Measurements from ENCODE around the gene TCF7. TPM values are rescaled to one million over a fixed set of nuclear protein-coding genes. Genes with fewer than 3 reads are reported as not detected.

TCF7 gene
- total and polyA plus RNA-seq, 2 of the 13 experiments (the other 11 are each of a cell fraction or from before 2014, with no cell fraction given) = 6.3 to 6.8 TPM

- TF ChIP-seq HES4 (CRISPR knock-in tag; IDR thresholded peaks at IDR 0.05; ENCODE audit: borderline replicate concordance) (no peak; the same call in 1 of the 2 replicates), ZNF296 (CRISPR knock-in tag; conservative IDR thresholded peaks at IDR 0.05) (peak; percentile 95), HIC2 (CRISPR knock-in tag; IDR thresholded peaks at IDR 0.05; ENCODE audit: low read depth) (peak; percentile 87), ZC3H4 (CRISPR knock-in tag; IDR thresholded peaks at IDR 0.05; ENCODE audit: borderline replicate concordance) (no peak), ZFP36 (IDR thresholded peaks at IDR 0.05; ENCODE audit: borderline replicate concordance, low read depth, low read length, partially characterized antibody) (no peak), ZNF616 (CRISPR knock-in tag; IDR thresholded peaks at IDR 0.05; ENCODE audit: low read depth) (0 out of 2 replicates have a peak, but pooled peaks have one; percentile 59), RXRA (CRISPR knock-in tag; IDR thresholded peaks at IDR 0.05) (peak; percentile 95), ZFP62 (CRISPR knock-in tag; IDR thresholded peaks at IDR 0.05) (no peak), ZNF235 (CRISPR knock-in tag; IDR thresholded peaks at IDR 0.05; ENCODE audit: borderline replicate concordance) (no peak), MLXIP (CRISPR knock-in tag; IDR thresholded peaks at IDR 0.05; ENCODE audit: borderline replicate concordance) (no peak), HMGXB3 (CRISPR knock-in tag; IDR thresholded peaks at IDR 0.05; ENCODE audit: borderline replicate concordance) (peak; percentile 80), ISX (CRISPR knock-in tag; conservative IDR thresholded peaks at IDR 0.05) (no peak), ETV6 (CRISPR knock-in tag; conservative IDR thresholded peaks at IDR 0.05) (0 out of 2 replicates have a peak, but pooled peaks have one; percentile 65), SKI (IDR thresholded peaks at IDR 0.05; ENCODE audit: partially characterized antibody) (peak; percentile 65), NFE2L1 (CRISPR knock-in tag; IDR thresholded peaks at IDR 0.05; ENCODE audit: borderline replicate concordance) (no peak), ZNF614 (CRISPR knock-in tag; IDR thresholded peaks at IDR 0.05; ENCODE audit: borderline replicate concordance) (peak; percentile 70; the same call in 1 of the 2 replicates), ZFP90 (CRISPR knock-in tag; IDR thresholded peaks at IDR 0.05; ENCODE audit: borderline replicate concordance) (0 out of 2 replicates have a peak, but pooled peaks have one; percentile 30)
- TF ChIP-seq, protein P1, sequence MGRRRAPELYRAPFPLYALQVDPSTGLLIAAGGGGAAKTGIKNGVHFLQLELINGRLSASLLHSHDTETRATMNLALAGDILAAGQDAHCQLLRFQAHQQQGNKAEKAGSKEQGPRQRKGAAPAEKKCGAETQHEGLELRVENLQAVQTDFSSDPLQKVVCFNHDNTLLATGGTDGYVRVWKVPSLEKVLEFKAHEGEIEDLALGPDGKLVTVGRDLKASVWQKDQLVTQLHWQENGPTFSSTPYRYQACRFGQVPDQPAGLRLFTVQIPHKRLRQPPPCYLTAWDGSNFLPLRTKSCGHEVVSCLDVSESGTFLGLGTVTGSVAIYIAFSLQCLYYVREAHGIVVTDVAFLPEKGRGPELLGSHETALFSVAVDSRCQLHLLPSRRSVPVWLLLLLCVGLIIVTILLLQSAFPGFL (CRISPR knock-in tag; IDR thresholded peaks at IDR 0.05) = no peak
Measured at GRCh38 chr5:134070725-134071613, 43.5 kb upstream of the TCF7 start (continued).

Measured in HepG2 (cell line).